Stimulated activated CD8-positive, alpha-beta memory T cell treated with anti-CD3 and anti-CD28 coated beads, Interleukin-4, amount 100 ng/mL, for 48 hours (primary cell): ENCODE results near the gene TMC8.
"Not testable (repeated sequence)": the region's sequence is repeated elsewhere in the genome, so short reads cannot be mapped to it uniquely, and the experiment has no call there.

ENCODE experiments used
- DNase-seq: peaks from one replicate; pipeline ENCODE4 v3.0.0-alpha.2; 2020

The TMC8 gene

DNA sequence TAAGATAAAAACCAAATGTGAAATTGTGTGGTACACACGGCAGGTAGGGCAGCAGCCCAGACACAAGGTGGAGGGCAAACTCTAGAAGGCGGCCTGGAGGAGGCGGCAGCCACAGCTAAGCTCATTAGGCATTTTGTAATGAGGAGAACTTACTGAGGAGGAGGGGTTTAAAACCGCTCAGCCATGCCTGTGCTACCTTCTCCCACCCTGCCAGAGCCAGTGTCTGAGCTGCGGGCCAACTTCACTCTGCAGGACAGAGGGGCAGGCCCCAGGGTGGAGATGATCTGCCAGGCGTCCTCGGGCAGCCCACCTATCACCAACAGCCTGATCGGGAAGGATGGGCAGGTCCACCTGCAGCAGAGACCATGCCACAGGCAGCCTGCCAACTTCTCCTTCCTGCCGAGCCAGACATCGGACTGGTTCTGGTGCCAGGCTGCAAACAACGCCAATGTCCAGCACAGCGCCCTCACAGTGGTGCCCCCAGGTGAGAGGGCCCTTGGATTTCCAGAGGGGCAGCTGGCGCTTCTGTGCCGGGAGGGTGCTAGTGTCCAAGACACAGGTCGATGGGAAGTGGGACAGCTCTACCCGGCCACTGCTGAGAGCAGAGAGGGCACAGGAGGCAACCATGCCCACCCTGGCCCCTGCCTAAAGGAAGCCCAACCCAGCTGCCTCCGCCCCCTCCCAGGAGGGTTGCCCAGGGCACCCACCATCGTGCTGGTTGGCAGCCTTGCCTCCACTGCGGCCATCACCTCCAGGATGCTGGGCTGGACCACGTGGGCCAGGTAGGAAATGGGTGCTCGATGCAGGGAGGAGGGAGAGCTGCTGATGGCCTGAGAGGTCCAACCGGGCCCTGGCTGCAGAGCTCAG lies 33.5 kb downstream of the TMC8 start:
- DNase-seq: no peak

GRCh38 chr17:78164748-78165607 lies 34.4 kb downstream of the TMC8 start:
- DNase-seq: no peak

GRCh38 chr17:78166416-78166815 lies 35.8 kb downstream of the TMC8 start:
- no peak for DNase-seq

- peak; percentile 91 for DNase-seq
These were observed 37.8 kb downstream of the TMC8 start, which contains the start of gene SYNGR2 for GRCh38 chr17:78168242-78168902. Gene SYNGR2 (plus strand): TSS chr17:78168581. CDS start chr17:78168617, 36 bp downstream.

DNA sequence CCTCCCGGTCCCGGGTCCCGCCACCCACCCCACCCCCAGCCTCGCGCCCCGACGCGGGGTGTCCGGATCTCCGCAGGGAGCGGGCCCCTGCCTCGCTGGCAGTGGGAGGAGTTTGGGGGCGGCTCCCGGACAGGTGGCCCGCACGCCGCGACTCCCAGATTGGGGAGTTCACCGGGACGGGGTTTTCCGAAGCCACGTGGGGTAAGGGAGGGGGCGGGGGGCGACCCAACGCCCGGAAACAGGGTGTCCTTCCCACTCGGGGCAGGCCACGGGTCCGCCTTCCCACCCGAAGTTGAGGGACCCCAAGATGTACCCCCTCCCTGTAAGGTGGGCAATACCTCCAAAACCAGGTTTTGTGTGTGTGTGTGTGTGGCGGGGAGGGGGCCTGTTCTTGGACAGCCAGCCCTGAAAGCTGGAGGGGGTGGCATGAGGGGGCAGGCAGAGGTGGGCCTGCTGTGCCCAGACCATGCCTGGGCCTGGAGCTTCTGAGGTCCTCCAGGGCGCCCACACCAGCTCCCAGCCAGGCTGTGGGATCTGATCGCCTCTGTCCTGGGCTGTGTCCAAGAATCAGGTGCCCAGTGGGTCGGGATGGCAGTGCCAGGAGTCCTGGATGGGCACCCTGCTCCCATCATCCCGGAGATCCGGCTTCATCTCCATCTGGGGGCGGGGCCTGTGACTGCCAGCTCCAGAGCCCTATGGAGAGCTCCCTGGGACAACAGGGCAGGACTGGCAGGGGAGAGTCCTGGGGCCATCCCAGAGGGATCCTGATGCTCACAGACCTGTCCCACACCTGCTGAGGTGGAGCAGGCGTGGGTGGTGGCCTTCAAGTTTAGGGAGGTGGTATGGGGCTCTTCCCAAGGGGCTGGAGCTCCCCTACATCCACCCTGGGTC lies 38.6 kb downstream of the TMC8 start:
- peak; percentile 67 for DNase-seq

DNA sequence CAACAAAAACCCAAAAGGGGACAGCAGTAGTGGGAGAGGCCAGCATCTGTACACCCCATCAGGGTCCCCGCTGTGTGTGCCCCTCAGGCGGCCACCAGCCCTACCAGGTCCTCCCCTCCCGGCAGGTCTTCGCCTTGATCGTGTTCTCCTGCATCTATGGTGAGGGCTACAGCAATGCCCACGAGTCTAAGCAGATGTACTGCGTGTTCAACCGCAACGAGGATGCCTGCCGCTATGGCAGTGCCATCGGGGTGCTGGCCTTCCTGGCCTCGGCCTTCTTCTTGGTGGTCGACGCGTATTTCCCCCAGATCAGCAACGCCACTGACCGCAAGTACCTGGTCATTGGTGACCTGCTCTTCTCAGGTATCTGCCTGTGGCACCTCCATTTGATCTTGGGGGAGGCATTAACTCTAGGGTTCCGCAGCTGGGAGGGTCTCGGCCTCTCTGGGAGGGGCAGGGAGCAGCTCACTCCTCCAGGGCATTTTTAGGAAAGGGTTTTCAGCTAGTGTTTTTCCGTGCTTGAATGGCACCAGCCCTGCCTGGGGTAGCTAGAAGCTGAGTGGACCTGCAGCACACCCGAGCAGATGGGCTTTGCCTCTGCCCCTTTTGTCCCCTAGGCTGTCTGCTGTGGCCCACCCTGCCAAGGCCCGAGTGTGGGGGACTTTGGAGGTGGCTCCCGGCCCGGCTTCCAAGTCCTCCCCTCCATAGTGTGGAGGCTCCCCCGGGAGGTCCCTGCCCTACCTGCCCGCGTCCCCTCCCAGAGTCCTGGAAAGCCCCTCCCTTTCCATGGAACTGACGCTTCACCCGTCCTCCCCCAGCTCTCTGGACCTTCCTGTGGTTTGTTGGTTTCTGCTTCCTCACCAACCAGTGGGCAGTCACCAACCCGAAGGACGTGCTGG lies 40.4 kb downstream of the TMC8 start:
- peak; percentile 41 for DNase-seq

DNA sequence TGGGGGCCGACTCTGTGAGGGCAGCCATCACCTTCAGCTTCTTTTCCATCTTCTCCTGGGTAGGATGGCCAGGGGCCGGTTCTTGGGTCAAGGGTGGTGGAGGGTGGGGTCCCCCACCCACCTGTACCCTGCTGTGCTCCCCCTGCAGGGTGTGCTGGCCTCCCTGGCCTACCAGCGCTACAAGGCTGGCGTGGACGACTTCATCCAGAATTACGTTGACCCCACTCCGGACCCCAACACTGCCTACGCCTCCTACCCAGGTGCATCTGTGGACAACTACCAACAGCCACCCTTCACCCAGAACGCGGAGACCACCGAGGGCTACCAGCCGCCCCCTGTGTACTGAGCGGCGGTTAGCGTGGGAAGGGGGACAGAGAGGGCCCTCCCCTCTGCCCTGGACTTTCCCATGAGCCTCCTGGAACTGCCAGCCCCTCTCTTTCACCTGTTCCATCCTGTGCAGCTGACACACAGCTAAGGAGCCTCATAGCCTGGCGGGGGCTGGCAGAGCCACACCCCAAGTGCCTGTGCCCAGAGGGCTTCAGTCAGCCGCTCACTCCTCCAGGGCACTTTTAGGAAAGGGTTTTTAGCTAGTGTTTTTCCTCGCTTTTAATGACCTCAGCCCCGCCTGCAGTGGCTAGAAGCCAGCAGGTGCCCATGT lies 41.1 kb downstream of the TMC8 start:
- DNase-seq: not testable (repeated sequence)

GRCh38 chr17:78172249-78173051 lies 41.9 kb downstream of the TMC8 start:
- DNase-seq: no peak

DNA sequence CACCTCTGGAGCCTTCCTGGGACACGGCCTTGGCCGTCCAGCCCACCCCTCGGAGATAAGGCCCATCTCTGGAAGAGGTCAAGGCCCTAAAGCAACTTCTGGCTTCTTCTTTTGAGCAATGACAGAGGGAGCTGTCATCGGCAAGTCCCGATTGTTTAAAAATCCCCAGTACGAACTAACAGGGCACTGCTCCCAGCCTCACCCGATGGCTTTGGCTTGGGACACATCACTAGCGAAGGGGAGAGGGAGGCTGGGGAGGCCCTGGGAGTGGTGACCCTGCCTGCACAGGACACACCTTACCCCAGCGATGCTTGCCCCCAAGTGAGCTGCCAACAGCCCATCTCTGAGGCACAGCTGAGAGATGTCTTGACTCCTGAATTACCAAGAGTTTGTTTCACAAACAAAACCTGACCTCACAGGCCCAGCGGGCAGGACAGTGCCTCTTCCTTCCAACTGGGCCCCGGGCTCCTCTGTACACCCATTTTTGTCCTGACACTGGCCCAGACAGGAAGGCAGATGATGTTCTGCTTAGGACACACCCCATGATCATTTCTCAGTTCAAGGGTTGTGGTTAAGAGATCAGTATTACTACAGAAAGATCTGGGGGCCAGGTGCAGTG lies 42.6 kb downstream of the TMC8 start:
- DNase-seq: no peak

- no peak for DNase-seq
These were observed 43.8 kb downstream of the TMC8 start for GRCh38 chr17:78174346-78174869.

- DNase-seq: no peak
These were observed 44.5 kb downstream of the TMC8 start for GRCh38 chr17:78174870-78175642.

- DNase-seq: no peak
These were observed 45.0 kb downstream of the TMC8 start for GRCh38 chr17:78175643-78175981.

GRCh38 chr17:78176548-78177025 lies 46.0 kb downstream of the TMC8 start:
- peak; percentile 85 for DNase-seq

- DNase-seq: no peak
These were observed 48.8 kb downstream of the TMC8 start for GRCh38 chr17:78179372-78179771.

GRCh38 chr17:78180083-78180482 lies 49.5 kb downstream of the TMC8 start:
- DNase-seq: no peak

GRCh38 chr17:78180508-78180907 lies 49.9 kb downstream of the TMC8 start:
- DNase-seq: no peak

DNA sequence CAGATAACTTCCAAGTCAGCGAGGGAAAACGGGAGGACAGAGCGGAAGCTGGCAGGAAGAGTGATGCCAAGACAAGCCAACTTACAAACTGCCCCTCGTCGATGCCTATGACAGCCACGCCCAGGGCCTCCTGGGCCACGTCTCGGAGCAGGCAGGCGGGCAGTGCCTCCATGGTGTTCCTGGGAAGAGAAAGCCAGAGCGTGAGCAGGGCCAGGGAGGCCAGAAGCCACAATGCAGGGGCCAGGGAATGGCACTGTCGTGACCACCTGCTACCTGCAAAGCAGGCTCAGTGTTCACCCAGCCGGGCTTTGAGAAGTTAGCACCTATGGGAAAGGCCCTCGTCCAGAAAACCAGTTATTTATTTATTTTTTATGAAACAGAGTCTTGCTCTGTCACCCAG lies 51.9 kb downstream of the TMC8 start:
- no peak for DNase-seq

GRCh38 chr17:78183916-78184315 lies 53.3 kb downstream of the TMC8 start:
- DNase-seq: no peak
